Mesenchymal stem cell (in vitro differentiated cells and primary cell): ENCODE measurements around the gene ACADM.

ENCODE experiments used
- DNase-seq: peaks from one replicate; pipeline ENCODE4 v3.0.0-alpha.2; 2013
- H2AFZ ChIP-seq: one replicate; pipeline ENCODE4 v1.6.1; 2013; ENCODE audit warnings: low read depth, mild to moderate bottlenecking, control low read depth, inconsistent platforms, low read length, moderate library complexity
- H2AK5ac ChIP-seq: 2 replicates; pipeline ENCODE4 v1.6.1; 2013; ENCODE audit warnings: low read length, moderate library complexity, mild to moderate bottlenecking, inconsistent platforms; ENCODE audit not compliant: severe bottlenecking
- H2BK120ac ChIP-seq: one replicate; pipeline ENCODE4 v1.6.1; 2013; ENCODE audit warnings: low read depth, mild to moderate bottlenecking, inconsistent platforms, low read length, moderate library complexity
- H2BK12ac ChIP-seq, 2 experiments: one replicate each; pipeline ENCODE4 v1.6.1; 2013; ENCODE audit warnings: inconsistent platforms in 2 of 2, low read length in 2 of 2, mild to moderate bottlenecking in 2 of 2, moderate library complexity in 2 of 2, control low read depth in 1 of 2
- H2BK15ac ChIP-seq: one replicate; pipeline ENCODE4 v1.6.1; 2013; ENCODE audit warnings: mild to moderate bottlenecking, low read depth, inconsistent platforms; ENCODE audit not compliant: poor library complexity, severe bottlenecking
- H2BK5ac ChIP-seq: 2 replicates; pipeline ENCODE4 v1.6.1; 2013; ENCODE audit warnings: low read depth, mild to moderate bottlenecking, low read length, control low read depth, inconsistent platforms; ENCODE audit not compliant: poor library complexity, severe bottlenecking
- H3K14ac ChIP-seq, 2 experiments: one replicate each; pipeline ENCODE4 v1.6.1; 2013; ENCODE audit warnings: inconsistent platforms in 2 of 2, low read length in 2 of 2, control low read depth in 1 of 2, mild to moderate bottlenecking in 1 of 2, moderate library complexity in 1 of 2
- H3K18ac ChIP-seq, 2 experiments: one replicate each; pipeline ENCODE4 v1.6.1; 2013; ENCODE audit warnings: inconsistent platforms in 2 of 2, low read length in 2 of 2, control low read depth in 1 of 2, low read depth in 1 of 2, mild to moderate bottlenecking in 1 of 2
- H3K23ac ChIP-seq, 2 experiments: one replicate each; pipeline ENCODE4 v1.6.1; 2013; ENCODE audit warnings: inconsistent platforms in 2 of 2, low read length in 2 of 2, mild to moderate bottlenecking in 2 of 2, moderate library complexity in 2 of 2, control low read depth in 1 of 2
- H3K27ac ChIP-seq: 2 replicates; pipeline ENCODE4 v1.5.1; 2013; ENCODE audit warnings: mild to moderate bottlenecking, moderate library complexity, low read length, control low read depth, inconsistent platforms; ENCODE audit not compliant: poor library complexity, severe bottlenecking
- H3K27me3 ChIP-seq, 2 experiments: 2 replicates each; pipeline versions ENCODE4 v1.6.1 to v1.7.0; 2013; ENCODE audit warnings: low read length in 2 of 2, mild to moderate bottlenecking in 2 of 2, moderate library complexity in 2 of 2, control low read depth in 1 of 2, inconsistent platforms in 1 of 2; ENCODE audit not compliant: control insufficient read depth in 1 of 2, insufficient read depth in 1 of 2
- H3K36me3 ChIP-seq, 2 experiments: 2 replicates each; pipeline versions ENCODE4 v1.6.1 to v1.7.0; 2013; ENCODE audit warnings: low read length in 2 of 2, control low read depth in 1 of 2, inconsistent platforms in 1 of 2, low read depth in 1 of 2, mild to moderate bottlenecking in 1 of 2; ENCODE audit not compliant: insufficient read depth in 2 of 2, control insufficient read depth in 1 of 2
- H3K4ac ChIP-seq, 2 experiments: one replicate each; pipeline ENCODE4 v1.6.1; 2013; ENCODE audit warnings: inconsistent platforms in 2 of 2, low read length in 2 of 2, mild to moderate bottlenecking in 2 of 2, moderate library complexity in 2 of 2, control low read depth in 1 of 2, low read depth in 1 of 2
- H3K4me1 ChIP-seq: 2 replicates; pipeline ENCODE4 v1.6.1; 2013; ENCODE audit warnings: low read depth, low read length, control low read depth; ENCODE audit not compliant: control insufficient read depth, insufficient read depth
- H3K4me2 ChIP-seq: 2 replicates; pipeline ENCODE4 v1.6.1; 2013; ENCODE audit warnings: low read length, mild to moderate bottlenecking, inconsistent platforms; ENCODE audit not compliant: poor library complexity, severe bottlenecking
- H3K4me3 ChIP-seq, 2 experiments: 2 replicates each; pipeline versions ENCODE4 v1.5.1 to v1.7.0; 2013; ENCODE audit warnings: low read length in 2 of 2, mild to moderate bottlenecking in 2 of 2, control low read depth in 1 of 2, low read depth in 1 of 2; ENCODE audit not compliant: insufficient read depth in 1 of 2
- H3K79me1 ChIP-seq: replicated peaks from 2 replicates; pipeline ENCODE4 v1.6.1; 2013; ENCODE audit warnings: mild to moderate bottlenecking, control low read depth, low read length, inconsistent platforms; ENCODE audit not compliant: poor library complexity, severe bottlenecking
- H3K9ac ChIP-seq: 2 replicates; pipeline ENCODE4 v1.7.0; 2013; ENCODE audit warnings: mild to moderate bottlenecking, low read length, moderate library complexity
- H3K9me3 ChIP-seq: 2 replicates; pipeline ENCODE4 v1.7.0; 2013; ENCODE audit warnings: mild to moderate bottlenecking, low read length; ENCODE audit not compliant: control insufficient read depth
- H4K8ac ChIP-seq: one replicate; pipeline ENCODE4 v1.6.1; 2013; ENCODE audit warnings: inconsistent platforms, mild to moderate bottlenecking, low read length, moderate library complexity
- H4K91ac ChIP-seq: one replicate; pipeline ENCODE4 v1.6.1; 2013; ENCODE audit warnings: mild to moderate bottlenecking, low read length, inconsistent platforms
- WGBS: methylation state at CpG from one replicate; pipeline ENCODE4 v1.1.7; 2013; ENCODE audit warnings: mixed read lengths; 5-methylcytosine and 5-hydroxymethylcytosine counted together

The ACADM gene

GRCh38 chr1:75693551-75693950 lies 31.0 kb upstream of the ACADM start:
- H3K23ac ChIP-seq, result no peak overlapping the region
- no peak overlapping the region for H3K4ac ChIP-seq
- no peak overlapping the region for H2AFZ ChIP-seq
- no peak overlapping the region for H2BK120ac ChIP-seq
- no peak overlapping the region for H2AK5ac ChIP-seq
- no peak overlapping the region for H3K27ac ChIP-seq
- no peak overlapping the region for H3K4me3 ChIP-seq
- DNase-seq, result no peak
- H3K79me1 ChIP-seq, result no peaks in the 10 kb centered on the region
- H3K4me2 ChIP-seq, result no peak overlapping the region
- H3K36me3 ChIP-seq, result no peaks in the 10 kb centered on the region
- H3K14ac ChIP-seq, result no peak overlapping the region
- H4K8ac ChIP-seq, result no peak overlapping the region
- H3K4me1 ChIP-seq, result no peaks in the 10 kb centered on the region
- no peaks in the 10 kb centered on the region for H3K27me3 ChIP-seq
- no peak overlapping the region for H3K18ac ChIP-seq
- no peak overlapping the region for H4K91ac ChIP-seq
- H3K9me3 ChIP-seq, result no peaks in the 10 kb centered on the region
- H2BK12ac ChIP-seq, result no peak overlapping the region
- H2BK15ac ChIP-seq, result no peak overlapping the region
- H2BK5ac ChIP-seq, result no peak overlapping the region
- 61% methylated on average over 3 of the region's 3 CpGs for WGBS
- H3K9ac ChIP-seq, result no peak overlapping the region

DNA sequence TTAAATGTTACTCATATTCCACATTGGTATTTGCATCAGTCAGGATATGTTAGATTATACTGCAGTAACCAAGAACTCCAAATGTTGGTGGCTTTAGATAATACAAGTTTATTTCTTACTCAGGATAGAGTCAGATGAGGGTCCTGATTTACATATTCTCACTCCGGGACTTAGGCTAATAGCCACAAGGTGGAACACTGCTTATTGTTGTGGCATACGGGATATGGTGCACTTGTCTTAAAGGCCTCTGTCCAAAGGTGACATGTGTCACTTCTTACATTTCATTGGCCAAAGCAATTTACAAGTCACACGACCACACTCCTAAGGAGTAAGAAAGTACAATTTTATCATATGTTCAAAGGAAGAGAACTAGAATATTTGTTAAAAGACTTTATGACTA lies 28.5 kb upstream of the ACADM start:
- H3K27me3 ChIP-seq, result no peaks in the 10 kb centered on the region
- no peak overlapping the region for H3K14ac ChIP-seq
- no peak overlapping the region for H3K4ac ChIP-seq
- H3K27ac ChIP-seq, result no peak overlapping the region
- no peaks in the 10 kb centered on the region for H3K4me1 ChIP-seq
- no peak overlapping the region for H2AFZ ChIP-seq
- no peak overlapping the region for H3K9ac ChIP-seq
- no peak overlapping the region for H2BK120ac ChIP-seq
- H3K9me3 ChIP-seq, result no peaks in the 10 kb centered on the region
- no peak overlapping the region for H2BK15ac ChIP-seq
- no peak overlapping the region for H3K18ac ChIP-seq
- H3K4me3 ChIP-seq, result no peak overlapping the region
- H3K4me2 ChIP-seq, result no peak overlapping the region
- H3K23ac ChIP-seq, result no peak overlapping the region
- H2BK5ac ChIP-seq, result no peak overlapping the region
- no peaks in the 10 kb centered on the region for H3K79me1 ChIP-seq
- WGBS, result 96% methylated on average over 2 of the region's 3 CpGs
- no peak overlapping the region for H2BK12ac ChIP-seq
- H4K91ac ChIP-seq, result no peak overlapping the region
- no peak for DNase-seq
- no peak overlapping the region for H4K8ac ChIP-seq
- no peak overlapping the region for H2AK5ac ChIP-seq
- no peaks in the 10 kb centered on the region for H3K36me3 ChIP-seq

DNA sequence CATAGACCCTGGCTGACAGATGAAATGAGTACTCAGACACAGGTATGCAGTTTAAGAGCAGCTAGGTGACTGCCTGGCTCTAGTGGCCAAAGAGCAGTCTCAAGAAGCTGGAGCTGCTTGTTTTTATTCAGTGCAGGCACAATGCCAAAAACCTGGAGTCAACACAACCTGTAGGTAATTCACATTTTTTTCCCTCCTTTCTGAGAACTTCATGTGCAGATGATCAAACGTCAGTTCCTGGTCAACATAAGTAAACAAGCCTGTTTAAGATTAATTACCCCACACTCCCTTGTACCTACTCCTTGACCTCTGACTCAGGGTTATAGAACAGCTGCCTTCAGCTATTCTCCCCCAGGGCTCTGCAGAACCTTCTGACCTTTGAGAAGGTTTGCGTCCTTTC lies 17.3 kb upstream of the ACADM start:
- H3K9me3 ChIP-seq, result no peaks in the 10 kb centered on the region

DNA sequence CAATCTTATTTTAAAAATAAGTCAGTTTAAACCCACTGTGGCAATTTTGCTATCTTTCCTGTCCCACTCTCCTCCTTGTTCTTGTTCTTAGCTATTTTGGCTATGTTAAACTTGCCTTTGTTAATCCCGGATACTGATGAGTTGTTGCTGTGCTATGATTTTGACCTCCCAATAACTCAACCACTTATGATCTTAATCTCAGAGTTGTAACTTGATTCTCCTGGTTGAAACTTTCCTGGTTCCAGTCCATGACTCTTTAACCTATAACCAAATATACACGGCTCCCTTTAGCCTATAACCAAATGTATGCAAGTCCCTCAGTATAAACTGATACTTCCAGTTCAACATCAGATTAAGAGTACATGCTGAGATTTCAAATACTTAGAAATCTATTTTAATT lies 15.6 kb upstream of the ACADM start:
- Histone ChIP-seq H3K79me1 (no peaks in the 10 kb centered on the region), H3K23ac (no peak overlapping the region), H3K4me2 (no peak overlapping the region), H3K36me3 (no peaks in the 10 kb centered on the region), H3K27me3 (peaks cover 0 to 4% of the 10 kb centered on the region in 2 experiments), H3K4ac (no peak overlapping the region), H3K4me3 (no peak overlapping the region), H2AFZ (no peak overlapping the region), H3K18ac (no peak overlapping the region), H3K9ac (no peak overlapping the region), H2BK5ac (no peak overlapping the region), H2AK5ac (no peak overlapping the region), H4K91ac (no peak overlapping the region), H2BK120ac (no peak overlapping the region), H2BK12ac (no peak overlapping the region), H4K8ac (no peak overlapping the region), H2BK15ac (no peak overlapping the region), H3K4me1 (no peaks in the 10 kb centered on the region), H3K9me3 (no peaks in the 10 kb centered on the region), H3K27ac (no peak overlapping the region), H3K14ac (no peak overlapping the region)
- WGBS, result 80% methylated on average over 2 of the region's 2 CpGs
- peak; percentile 12 for DNase-seq

More for the DNA sequence above, 17.3 kb upstream of the ACADM start:
- no peak overlapping the region for H3K4me3 ChIP-seq
- no peak for DNase-seq
- WGBS, result 10% methylated on average over 1 of the region's 2 CpGs
- no peak overlapping the region for H3K4me2 ChIP-seq
- H3K4ac ChIP-seq, result no peak overlapping the region
- no peak overlapping the region for H3K18ac ChIP-seq
- no peak overlapping the region for H3K14ac ChIP-seq
- no peak overlapping the region for H2BK12ac ChIP-seq
- H2BK5ac ChIP-seq, result no peak overlapping the region
- H3K27me3 ChIP-seq, result peaks cover 0 to 4% of the 10 kb centered on the region in 2 experiments
- H2BK15ac ChIP-seq, result no peak overlapping the region
- no peak overlapping the region for H4K8ac ChIP-seq
- no peak overlapping the region for H2BK120ac ChIP-seq
- H2AK5ac ChIP-seq, result no peak overlapping the region
- H4K91ac ChIP-seq, result no peak overlapping the region
- H3K36me3 ChIP-seq, result no peaks in the 10 kb centered on the region
- no peak overlapping the region for H3K27ac ChIP-seq
- H3K4me1 ChIP-seq, result no peaks in the 10 kb centered on the region
- H3K23ac ChIP-seq, result no peak overlapping the region
- H3K79me1 ChIP-seq, result no peaks in the 10 kb centered on the region
- no peak overlapping the region for H3K9ac ChIP-seq
- no peak overlapping the region for H2AFZ ChIP-seq
